ENCODE results near the gene TUG1.

TUG1 gene

DNA sequence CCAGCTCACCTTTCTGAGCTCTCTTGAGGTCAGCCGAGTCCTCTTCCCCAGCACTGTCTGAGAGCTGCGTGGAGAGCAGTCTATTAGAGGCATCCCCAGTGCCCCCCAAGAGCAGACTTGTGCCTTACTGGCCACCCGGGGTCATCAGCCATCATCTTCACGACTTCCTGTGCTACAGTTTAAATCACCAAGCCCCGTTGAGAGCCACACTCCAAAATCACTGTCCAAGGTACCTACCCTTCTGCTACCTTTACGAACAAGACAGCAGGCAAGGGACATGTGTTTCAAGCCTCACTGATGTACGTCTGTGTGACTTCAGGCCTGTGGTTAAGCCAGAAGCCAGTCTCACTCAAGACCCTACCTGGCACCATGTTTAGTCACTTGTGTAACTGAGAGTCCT, 35.6 kb upstream of the TUG1 start:
- Histone ChIP-seq H3K27me3 (ENCODE audit: insufficient read depth, low read length) (no peaks in the 10 kb centered on the region), H3K27ac (ENCODE audit: low read depth, low read length, poor library complexity, severe bottlenecking) (no peak overlapping the region), H3K4me1 (ENCODE audit: insufficient read depth, low read length, severe bottlenecking) (no peaks in the 10 kb centered on the region), H3F3A (ENCODE audit: insufficient read depth, low read length) (no peaks in the 10 kb centered on the region), H4K20me1 (ENCODE audit: insufficient read depth, low read length) (no peaks in the 10 kb centered on the region), H3K4me3 (ENCODE audit: low read depth, low read length, poor library complexity, severe bottlenecking) (no peak overlapping the region), H2AFZ (ENCODE audit: low read length) (no peak overlapping the region), H3K9me2 (ENCODE audit: low read depth, low read length) (no peaks in the 10 kb centered on the region), H3K4me2 (ENCODE audit: low read length) (no peak overlapping the region), H3K9ac (ENCODE audit: low read length) (no peak overlapping the region), H3K36me3 (ENCODE audit: insufficient read depth, low read length) (peaks cover 93% of the 10 kb centered on the region), H3K79me2 (ENCODE audit: insufficient read depth, low read length) (no peaks in the 10 kb centered on the region), H3K9me3 (ENCODE audit: low read length) (no peaks in the 10 kb centered on the region)
- TF ChIP-seq, protein P1, sequence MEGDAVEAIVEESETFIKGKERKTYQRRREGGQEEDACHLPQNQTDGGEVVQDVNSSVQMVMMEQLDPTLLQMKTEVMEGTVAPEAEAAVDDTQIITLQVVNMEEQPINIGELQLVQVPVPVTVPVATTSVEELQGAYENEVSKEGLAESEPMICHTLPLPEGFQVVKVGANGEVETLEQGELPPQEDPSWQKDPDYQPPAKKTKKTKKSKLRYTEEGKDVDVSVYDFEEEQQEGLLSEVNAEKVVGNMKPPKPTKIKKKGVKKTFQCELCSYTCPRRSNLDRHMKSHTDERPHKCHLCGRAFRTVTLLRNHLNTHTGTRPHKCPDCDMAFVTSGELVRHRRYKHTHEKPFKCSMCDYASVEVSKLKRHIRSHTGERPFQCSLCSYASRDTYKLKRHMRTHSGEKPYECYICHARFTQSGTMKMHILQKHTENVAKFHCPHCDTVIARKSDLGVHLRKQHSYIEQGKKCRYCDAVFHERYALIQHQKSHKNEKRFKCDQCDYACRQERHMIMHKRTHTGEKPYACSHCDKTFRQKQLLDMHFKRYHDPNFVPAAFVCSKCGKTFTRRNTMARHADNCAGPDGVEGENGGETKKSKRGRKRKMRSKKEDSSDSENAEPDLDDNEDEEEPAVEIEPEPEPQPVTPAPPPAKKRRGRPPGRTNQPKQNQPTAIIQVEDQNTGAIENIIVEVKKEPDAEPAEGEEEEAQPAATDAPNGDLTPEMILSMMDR (IDR thresholded peaks at IDR 0.05; ENCODE audit: low read length) = no peak
- TF ChIP-seq EZH2 (IDR thresholded peaks at IDR 0.05; ENCODE audit: borderline replicate concordance, low read length) = no peak

DNA sequence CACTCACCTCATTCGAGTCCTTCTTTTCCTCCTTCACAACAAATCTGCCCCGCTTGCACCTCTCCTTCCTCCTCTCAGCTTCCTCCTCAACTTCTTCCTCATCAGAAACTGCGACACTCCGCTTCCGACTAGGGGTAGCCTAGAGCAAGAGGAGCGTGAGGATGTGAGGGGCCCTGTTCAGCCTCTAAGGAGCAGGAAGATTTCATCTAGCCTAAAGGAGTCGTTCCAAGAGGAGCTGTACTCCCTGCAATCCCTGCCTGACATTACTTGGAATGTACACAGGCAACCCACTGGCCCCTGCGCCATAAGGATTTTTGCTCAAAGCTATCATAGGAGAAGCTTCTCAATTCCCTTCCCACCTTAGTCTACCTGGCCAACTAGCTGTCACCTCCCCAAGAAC, 35.0 kb upstream of the TUG1 start:
- no peak for TF ChIP-seq EZH2 (IDR thresholded peaks at IDR 0.05; ENCODE audit: borderline replicate concordance, low read length)
- TF ChIP-seq, protein P1 (IDR thresholded peaks at IDR 0.05; ENCODE audit: low read length) = no peak
- Histone ChIP-seq H2AFZ (ENCODE audit: low read length) (no peak overlapping the region), H3K9ac (ENCODE audit: low read length) (no peak overlapping the region), H3K79me2 (ENCODE audit: insufficient read depth, low read length) (no peaks in the 10 kb centered on the region), H3K4me3 (ENCODE audit: low read depth, low read length, poor library complexity, severe bottlenecking) (no peak overlapping the region), H3K9me2 (ENCODE audit: low read depth, low read length) (no peaks in the 10 kb centered on the region), H3K27me3 (ENCODE audit: insufficient read depth, low read length) (no peaks in the 10 kb centered on the region), H3K27ac (ENCODE audit: low read depth, low read length, poor library complexity, severe bottlenecking) (no peak overlapping the region), H3K36me3 (ENCODE audit: insufficient read depth, low read length) (peaks cover 92% of the 10 kb centered on the region), H3K9me3 (ENCODE audit: low read length) (no peaks in the 10 kb centered on the region), H4K20me1 (ENCODE audit: insufficient read depth, low read length) (no peaks in the 10 kb centered on the region), H3K4me2 (ENCODE audit: low read length) (no peak overlapping the region), H3F3A (ENCODE audit: insufficient read depth, low read length) (no peaks in the 10 kb centered on the region), H3K4me1 (ENCODE audit: insufficient read depth, low read length, severe bottlenecking) (no peaks in the 10 kb centered on the region)

DNA sequence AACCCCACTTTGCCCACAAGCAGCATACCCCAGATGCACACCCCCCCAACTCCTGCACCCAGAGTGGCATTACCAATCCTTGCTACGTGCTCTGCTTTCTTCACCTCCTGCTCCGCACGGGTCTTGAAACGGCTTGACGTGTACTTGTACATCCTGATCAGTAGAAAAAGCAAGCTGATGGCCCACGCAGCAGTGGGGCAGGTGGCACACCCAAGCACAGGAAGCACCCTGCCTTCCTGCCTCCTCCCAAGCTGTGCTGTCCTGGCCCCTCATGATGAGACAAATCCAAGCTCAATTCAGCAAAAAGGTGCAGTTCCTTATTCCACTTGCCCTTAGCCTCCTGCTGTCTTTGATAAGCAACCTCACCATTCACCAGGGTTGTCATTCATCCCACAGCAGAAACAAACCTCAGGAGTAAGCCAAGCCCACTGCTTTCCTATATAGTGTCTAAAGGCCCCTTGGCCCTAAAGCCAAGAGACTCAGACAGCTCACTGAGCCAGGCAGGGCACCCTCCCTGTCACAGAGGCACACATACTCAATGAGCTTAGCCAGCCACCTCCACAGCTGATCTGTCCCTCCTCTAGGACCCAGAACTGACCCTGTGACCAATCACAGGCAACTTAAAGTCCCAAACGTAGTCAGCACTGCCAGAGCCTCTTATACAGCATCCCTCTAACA, 28.2 kb upstream of the TUG1 start:
- H4K20me1 ChIP-seq (ENCODE audit: insufficient read depth, low read length) = no peaks in the 10 kb centered on the region

More for the DNA sequence above, 28.2 kb upstream of the TUG1 start:
- Histone ChIP-seq H2AFZ (ENCODE audit: low read length) (no peak overlapping the region), H3K27me3 (ENCODE audit: insufficient read depth, low read length) (no peaks in the 10 kb centered on the region), H3K79me2 (ENCODE audit: insufficient read depth, low read length) (no peaks in the 10 kb centered on the region), H3K9me2 (ENCODE audit: low read depth, low read length) (no peaks in the 10 kb centered on the region), H3K9me3 (ENCODE audit: low read length) (no peaks in the 10 kb centered on the region), H3F3A (ENCODE audit: insufficient read depth, low read length) (no peaks in the 10 kb centered on the region), H3K27ac (ENCODE audit: low read depth, low read length, poor library complexity, severe bottlenecking) (no peak overlapping the region), H3K4me1 (ENCODE audit: insufficient read depth, low read length, severe bottlenecking) (no peaks in the 10 kb centered on the region), H3K36me3 (ENCODE audit: insufficient read depth, low read length) (peaks cover 98% of the 10 kb centered on the region), H3K9ac (ENCODE audit: low read length) (no peak overlapping the region), H3K4me2 (ENCODE audit: low read length) (no peak overlapping the region), H3K4me3 (ENCODE audit: low read depth, low read length, poor library complexity, severe bottlenecking) (no peak overlapping the region)
- TF ChIP-seq, protein P1 (IDR thresholded peaks at IDR 0.05; ENCODE audit: low read length) = no peak
- no peak for TF ChIP-seq EZH2 (IDR thresholded peaks at IDR 0.05; ENCODE audit: borderline replicate concordance, low read length)

Measured in OCI-LY1 (cell line).